Activated CD4-positive, alpha-beta T cell treated with anti-CD3 and anti-CD28 coated beads, Interleukin-2, amount 50 U/mL, for 16 hours (primary cell): ENCODE measurements around the gene HOXD3.

Experiments used
- DNase-seq: peaks from one replicate; pipeline ENCODE4 v3.0.0-alpha.2; 2020

Gene HOXD3

DNA sequence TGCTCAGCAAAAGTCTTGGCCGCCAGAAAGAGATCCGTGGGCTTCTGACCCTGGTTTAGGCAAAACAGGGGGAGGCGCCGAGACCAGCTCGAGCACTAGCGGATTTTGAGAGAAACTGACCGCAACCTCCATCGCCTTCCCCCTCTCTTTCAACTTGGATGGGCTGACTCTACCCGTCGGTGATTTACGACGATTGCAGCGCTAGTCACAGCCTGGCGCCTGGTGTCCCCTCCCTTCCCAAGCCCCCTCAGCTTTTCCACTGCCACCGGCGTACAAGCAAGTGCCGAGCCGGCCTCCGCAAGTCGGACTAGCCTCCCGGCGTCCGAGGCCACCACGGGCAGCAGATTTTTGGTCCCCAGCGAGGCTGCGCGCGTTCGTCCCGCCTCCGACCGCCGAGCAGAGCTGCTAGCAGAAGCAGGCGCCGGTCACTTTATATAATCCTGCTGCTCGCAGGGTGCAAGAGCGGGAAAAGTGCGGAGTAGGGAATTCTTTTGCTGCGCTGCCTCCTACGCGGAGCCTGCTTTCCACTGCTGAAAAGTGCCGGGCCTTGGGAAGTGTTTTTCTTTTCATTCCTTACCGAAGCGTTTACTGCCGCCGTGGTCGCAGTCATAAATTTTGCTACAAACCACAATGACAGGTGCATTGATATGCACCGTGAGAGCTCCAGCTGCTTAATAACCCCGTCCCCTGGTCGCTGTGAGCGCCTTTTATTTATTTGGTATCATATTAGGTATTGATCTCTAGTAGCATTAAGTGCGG is 7.7 kb downstream of the HOXD3 start:
- DNase-seq: no peak

DNA sequence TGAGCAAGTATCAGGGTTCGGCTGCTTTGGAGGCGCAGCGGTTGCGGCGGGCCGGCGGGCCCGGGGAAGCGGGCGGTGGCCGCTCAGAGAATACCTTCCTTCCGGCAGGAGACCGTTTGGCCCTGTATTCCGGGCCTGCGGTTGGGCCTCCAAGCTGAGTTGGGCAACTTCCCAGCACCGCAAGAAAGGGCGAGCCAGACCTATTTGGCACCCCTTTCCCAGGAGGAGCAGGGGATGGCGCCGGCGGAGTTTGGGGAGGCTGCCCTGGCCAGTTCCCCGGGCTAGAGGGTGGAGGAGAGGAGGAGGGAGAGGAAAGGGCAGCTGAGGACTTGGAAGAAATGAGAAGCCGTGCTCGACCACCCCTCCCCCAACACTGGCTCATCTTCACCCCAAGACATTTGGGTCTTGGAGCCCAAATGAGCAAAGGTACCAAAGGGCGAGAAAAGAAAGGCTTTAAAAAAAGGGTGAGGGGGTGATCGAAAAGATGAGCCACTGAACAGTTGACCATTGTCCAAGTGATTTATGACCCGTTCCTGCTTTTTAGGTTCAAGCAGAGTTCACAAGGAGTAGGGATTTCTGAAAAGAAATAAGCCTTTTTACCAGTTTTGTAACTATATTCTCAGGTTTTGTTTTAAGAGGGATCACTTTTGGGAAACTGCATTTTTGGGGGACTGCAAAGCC is 8.4 kb downstream of the HOXD3 start:
- no peak for DNase-seq

DNA sequence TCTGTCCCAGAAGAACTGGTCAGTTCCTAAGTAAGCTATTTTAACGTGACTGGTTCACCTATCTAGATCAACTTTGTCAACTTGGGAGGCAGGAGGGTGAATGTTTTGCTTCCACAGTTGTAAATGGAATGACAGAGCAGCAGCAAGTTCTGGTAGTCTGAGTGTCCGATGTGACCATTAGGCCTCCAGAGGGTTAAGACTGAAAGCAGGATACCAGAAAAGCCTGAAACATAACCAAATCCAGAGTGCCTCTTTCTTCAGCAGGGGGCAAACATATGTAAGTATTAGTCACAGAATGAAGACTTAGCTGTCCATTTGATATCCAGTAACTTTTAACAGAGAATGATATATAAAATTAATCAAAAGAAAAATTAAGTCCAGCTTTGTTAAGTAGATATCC is 9.2 kb downstream of the HOXD3 start:
- DNase-seq: no peak

DNA sequence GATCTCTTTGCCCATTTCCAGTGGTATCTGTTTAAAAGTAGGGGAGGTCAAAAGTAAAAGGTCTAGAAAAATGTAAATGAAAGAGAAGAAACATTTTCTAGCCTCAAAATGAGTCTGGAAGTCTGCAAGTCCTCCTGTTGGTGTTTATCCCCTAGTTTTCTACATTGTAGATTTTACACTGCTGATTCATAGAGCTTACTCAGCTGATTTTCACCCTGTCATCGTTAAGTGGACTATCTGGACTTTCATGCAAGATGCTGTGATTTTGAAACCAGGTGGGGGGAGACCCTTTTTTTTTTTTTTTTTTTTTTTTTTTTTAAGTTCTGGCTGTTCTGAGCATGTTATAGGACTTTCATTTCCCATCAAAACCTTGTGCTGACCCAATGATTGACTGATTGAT is 10.3 kb downstream of the HOXD3 start:
- no peak for DNase-seq

DNA sequence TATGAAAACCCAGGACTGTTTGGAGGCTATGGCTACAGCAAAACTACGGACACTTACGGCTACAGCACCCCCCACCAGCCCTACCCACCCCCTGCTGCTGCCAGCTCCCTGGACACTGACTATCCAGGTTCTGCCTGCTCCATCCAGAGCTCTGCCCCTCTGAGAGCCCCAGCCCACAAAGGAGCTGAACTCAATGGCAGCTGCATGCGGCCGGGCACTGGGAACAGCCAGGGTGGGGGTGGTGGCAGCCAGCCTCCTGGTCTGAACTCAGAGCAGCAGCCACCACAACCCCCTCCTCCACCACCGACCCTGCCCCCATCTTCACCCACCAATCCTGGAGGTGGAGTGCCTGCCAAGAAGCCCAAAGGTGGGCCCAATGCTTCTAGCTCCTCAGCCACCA is 12.1 kb downstream of the HOXD3 start:
- DNase-seq: no peak

DNA sequence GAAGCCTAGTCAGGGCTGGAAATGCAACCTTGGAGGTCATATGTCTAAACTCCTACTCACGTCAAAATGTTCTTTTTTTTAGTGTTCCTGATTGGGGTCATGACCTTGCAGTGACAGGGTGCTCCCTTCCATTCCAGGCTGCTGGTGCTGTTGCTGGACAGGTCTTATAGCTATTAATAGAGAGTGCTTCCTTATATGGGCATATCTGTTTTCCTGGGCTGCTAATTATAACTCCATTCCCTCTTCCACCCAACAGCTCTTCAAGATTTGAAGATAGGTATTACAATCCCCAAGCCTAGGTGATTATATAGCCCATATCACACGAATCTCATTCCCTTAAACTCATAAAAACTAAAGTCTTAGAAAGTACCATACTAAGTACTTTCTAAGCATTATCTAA is 12.6 kb downstream of the HOXD3 start:
- DNase-seq: no peak

DNA sequence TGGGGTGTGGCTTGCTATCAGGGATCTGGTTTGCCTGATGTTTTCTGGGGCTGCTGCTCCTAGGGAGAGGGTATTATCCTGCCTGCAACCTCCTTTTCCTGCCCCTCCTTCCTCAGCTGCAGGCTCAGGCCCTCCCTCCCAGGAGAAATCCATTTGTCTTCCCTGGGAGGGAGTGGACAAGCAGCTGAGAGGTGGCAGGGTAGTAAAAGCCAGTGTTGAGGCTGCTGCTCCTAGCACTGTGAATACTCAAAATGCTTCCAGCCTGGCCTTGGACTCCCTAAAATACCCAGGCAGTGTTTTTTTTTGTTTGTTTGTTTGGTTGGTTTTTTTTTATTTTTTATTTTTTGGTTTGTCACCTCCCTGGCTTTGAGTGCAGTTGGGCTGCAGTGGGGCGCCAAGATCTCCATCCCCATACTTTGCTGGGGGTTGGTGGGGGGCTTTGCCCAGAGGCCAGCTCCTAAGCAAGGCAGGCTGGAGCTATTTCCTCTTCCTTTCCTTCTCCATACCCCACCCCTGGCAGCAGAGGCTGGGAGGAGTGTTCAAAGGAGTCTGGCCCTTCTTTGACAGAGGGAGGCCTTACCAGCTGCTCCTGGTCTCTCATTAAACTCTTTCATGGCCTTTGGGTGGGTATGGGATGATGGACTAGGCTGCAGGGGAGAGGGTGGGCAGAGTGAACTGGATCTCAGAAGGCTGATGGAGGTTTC is 13.6 kb downstream of the HOXD3 start:
- DNase-seq: no peak

DNA sequence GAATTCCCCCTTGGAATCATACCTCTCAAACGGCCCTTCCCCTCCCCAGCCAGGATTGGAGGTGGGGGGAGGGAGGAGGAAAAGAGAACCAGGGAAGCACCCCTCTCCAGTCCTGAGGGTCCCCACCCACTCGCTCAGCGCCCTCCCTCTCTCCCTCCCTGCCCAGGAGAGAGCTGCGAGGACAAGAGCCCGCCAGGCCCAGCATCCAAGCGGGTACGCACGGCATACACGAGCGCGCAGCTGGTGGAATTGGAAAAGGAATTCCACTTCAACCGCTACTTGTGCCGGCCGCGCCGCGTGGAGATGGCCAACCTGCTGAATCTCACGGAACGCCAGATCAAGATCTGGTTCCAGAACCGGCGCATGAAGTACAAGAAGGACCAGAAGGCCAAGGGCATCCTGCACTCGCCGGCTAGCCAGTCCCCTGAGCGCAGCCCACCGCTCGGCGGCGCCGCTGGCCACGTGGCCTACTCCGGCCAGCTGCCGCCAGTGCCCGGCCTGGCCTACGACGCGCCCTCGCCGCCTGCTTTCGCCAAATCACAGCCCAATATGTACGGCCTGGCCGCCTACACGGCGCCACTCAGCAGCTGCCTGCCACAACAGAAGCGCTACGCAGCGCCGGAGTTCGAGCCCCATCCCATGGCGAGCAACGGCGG is 14.4 kb downstream of the HOXD3 start:
- no peak for DNase-seq

DNA sequence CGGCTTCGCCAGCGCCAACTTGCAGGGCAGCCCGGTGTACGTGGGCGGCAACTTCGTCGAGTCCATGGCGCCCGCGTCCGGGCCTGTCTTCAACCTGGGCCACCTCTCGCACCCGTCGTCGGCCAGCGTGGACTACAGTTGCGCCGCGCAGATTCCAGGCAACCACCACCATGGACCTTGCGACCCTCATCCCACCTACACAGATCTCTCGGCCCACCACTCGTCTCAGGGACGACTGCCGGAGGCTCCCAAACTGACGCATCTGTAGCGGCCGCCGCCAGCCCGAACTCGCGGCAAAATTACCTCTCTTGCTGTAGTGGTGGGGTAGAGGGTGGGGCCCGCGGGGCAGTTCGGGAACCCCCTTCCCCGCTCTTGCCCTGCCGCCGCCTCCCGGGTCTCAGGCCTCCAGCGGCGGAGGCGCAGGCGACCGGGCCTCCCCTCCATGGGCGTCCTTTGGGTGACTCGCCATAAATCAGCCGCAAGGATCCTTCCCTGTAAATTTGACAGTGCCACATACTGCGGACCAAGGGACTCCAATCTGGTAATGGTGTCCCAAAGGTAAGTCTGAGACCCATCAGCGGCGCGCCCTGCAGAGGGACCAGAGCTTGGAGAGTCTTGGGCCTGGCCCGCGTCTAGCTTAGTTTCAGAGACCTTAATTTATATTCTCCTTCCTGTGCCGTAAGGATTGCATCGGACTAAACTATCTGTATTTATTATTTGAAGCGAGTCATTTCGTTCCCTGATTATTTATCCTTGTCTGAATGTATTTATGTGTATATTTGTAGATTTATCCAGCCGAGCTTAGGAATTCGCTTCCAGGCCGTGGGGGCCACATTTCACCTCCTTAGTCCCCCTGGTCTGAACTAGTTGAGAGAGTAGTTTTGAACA is 15.1 kb downstream of the HOXD3 start:
- DNase-seq: no peak

DNA sequence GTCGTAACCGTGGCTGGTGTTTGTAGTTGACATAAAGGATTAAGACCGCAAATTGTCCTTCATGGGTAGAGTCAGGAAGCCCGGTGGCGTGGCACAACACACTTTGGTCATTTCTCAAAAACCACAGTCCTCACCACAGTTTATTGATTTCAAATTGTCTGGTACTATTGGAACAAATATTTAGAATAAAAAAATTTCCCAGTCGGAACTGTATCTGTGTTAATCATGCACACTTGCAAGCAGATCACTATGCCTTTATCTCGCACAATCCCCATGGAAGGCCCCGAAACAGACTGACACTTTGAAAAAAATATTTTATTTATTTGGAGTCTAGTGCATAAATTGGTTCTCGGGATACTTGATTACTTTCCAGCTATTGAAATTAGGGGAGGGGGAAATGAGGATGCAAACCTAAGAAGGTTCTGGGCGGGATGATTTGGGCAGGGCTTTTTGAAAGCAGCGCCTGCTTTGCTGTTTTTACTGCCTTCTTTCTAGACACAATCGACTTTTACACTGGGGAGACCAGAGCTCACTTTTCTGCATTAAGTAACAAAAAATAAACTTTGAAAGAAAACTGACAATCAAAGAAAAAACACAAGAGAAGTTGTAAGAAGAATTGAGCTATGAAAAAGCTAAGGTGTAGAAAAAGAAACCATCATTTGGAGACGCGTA is 15.9 kb downstream of the HOXD3 start:
- DNase-seq: no peak

DNA sequence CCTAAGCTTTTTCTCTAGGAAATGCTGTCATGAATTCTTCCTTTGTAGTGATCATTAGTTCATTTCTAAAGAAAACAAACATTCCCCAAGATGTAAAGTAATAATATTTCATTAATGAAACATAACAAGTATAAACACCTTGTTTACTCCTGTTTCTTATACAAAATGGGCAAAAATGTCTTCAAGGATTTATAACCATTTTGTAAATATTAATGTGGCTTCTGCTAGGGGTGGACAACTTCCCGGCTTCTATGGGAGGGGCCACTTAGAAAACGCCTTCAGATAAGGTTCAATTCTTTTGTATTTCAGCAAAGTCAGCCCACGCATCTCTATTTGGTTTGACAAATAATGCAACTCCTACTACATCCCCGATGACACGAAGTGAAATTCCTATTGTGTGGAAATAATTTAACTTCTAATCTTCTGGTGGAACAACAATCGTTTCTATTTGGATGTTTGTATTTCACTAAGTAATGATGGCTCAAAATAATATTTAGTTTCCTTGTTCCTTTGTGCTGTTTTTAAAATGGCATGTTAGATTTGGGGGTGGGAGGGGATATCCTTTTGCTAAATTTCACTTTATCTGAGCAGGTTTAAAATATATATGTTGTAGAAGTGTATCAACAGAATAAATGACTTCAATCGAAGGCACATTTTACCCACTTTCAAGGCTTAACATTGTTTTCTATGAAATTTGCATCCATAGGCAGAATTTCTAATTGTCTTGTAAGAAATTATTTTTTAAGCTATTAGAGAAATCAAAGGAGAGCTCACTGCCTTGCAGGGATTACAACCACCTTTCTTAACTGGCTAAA is 16.7 kb downstream of the HOXD3 start:
- no peak for DNase-seq

DNA sequence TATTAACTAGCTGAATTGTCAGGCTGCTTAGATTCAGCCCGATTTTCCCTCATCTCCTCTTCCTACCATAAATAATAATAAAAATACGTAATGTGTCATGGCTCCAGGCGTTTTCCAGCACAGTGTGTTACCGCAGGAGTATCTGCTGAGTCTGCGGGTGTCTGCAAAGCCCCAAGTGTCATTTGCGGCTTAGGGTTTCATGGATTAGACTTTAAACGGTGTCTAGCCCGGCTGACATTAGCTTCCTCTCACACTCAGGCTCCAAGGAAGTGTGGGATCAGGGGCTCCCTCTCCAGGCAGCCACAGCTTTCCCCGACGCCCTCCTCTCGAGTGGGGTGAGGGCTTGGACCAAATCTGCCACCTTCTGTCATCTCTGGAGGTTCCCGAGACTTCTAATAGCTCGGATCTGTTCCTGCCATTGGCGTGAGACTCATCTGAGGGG is 17.3 kb downstream of the HOXD3 start:
- DNase-seq: no peak

DNA sequence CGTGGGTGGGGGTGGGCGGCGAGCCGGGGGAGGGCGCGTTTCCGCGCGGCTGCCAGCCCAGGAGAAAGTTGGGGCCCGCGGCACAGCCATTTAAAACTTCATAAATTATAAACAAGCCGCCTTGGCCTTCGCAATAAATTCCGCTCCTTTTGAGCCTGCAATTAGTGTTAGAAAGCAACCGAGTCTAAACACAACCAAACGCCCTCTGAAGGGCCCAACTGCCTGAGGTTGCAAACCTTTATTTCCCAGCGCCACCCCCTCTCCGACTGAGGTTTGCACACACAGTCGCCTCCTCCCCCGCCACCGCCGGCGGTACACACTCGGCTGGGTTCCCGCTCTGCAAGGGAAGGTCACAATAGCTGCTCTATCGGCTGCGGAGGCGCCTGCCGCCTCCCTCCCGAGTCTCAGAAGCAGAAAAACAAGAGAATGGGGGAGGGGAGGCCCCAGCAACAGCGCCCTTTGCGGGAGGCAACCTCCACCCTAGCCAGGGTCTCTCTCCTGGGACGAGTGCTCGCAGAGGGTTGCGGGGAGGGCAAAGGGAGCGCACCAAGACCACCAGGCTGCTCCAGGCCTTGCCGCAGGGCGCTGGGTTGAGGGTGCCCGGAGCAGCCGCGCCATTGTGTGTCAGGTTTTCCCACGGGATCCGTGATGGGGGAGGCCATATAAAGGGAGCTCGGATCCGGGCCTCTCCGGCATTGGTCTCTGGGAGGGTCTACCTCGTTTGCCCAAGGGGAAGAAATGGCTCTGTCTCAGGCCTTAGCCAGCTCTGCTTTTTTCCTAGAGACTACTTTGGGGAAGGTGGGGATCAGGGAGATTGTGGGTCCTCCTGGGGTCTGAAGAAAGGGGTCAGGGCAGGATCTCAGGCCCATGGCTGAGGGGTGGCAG is 18.0 kb downstream of the HOXD3 start:
- no peak for DNase-seq

DNA sequence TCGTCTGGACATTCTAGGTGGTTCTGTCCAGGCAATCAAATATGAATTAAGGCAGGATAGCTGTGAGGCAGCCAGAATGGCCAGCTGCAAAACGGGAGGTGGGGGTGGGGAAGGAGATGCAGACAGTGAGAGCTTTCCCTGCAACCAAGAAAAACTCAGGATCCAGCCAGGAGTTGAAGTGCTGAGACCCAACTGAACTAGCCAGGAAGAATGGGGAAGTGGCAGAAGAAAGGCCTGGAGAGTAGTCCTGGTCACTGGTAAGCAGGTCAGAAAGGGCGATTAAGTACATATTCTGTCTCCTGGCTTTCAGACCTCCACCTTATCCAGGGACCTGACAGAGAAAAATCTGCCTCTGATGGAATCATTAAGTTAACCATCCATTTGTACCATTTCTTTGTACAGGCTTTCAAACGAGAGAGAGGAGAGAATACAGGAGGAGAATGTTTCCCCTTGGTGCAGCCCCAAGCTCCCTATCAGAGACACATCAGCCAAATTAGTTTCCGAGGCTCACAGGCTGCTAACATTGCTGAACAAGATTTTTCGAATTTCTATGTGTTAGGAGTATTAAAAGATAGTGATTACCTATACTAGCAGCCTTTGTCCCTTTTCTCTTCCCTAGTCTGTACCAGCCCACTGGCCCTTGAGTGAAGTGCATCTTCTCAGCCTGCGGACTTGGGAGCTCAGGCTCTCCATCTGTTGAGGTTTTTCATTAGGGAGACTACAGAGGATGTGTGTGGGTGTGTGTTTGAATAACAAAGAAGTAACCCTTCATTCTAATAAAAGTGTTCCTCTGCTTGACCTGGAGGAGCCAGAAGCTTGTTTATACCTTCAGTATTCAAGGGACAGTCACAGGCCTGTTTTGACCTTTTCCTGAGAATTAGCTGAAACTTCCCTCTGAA is 18.9 kb downstream of the HOXD3 start:
- DNase-seq: no peak

DNA sequence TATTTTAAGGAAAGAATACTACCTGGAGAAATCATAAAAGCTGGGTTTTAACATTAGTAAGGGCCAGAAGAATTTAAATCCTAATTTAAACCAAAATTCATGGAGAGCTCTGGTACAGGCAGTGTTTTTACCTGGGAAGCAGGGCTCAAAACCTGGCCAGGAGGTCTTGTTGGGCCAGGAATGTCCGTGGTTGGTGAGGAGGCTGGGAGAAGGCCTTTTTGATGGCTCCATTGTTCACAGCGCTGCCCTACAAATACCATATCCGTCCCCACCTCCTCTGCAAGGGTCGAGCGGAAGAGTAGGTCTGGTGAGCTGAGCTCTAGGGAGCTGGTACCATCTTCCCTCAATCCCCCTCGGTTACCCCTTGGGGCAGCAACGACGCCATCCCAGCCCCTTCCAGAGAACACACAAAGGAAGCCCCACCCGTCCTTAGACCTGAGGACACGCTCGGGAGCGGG is 20.5 kb downstream of the HOXD3 start:
- DNase-seq: no peak

DNA sequence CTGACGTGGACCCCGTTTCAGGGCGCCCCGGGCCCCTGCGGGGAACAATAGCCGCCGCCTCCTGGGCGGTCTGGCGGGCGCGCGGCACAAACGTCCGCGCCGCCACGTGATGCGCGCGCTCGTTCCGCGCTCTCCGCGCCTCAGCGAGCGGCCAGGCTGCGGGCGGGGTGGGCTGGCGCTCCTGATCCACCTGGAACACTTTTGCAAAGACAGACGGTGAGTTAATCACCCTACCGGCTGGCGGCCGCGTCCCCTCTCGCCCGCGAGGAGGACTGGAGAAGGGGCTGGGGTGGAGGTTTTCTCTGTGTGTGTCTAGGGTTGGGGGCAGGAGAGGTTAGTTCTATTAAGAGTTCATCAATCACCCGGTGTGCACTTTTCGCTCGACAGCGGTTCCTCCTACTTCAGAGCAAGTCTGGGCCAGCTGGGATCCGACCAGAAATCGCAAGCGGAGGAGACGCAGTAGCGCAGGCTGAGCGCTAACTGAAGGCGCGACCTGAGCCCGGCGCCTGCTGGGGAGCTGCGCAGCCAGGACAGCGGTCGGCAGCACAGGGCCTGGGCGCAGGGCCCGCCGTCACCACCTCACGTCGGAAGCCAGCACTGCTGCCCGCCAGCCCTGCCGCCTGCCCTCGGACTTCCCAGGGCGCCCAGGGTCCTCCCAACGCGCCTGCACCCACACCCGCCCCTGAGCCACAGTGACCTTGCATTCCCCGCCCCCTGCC is 21.1 kb downstream of the HOXD3 start:
- DNase-seq: no peak

DNA sequence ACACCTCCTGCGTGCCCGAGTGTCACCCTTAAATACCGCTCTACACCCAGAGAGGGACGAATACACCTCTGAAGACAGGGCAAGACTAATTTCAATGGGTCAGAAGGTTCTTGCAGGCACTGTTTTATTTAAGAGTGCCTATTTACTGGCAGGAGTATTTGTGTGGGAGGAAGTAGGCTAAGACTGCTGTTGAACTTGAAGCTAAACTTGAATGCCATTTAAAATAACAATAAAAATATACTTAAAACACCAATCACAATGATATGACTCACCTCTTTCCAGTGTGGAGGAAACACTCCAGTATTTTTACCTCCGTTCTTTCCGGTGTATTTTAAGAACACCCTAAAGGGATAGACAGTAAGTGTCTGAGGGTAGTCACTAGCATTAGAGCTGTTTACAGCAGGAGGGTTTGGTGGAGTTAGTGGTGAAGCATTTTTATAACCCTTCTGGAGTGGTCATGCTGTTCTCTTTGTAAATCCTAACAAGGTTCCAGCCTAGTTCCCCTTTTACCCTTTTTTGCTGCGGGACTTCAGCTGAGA is 21.7 kb downstream of the HOXD3 start:
- DNase-seq: no peak

DNA sequence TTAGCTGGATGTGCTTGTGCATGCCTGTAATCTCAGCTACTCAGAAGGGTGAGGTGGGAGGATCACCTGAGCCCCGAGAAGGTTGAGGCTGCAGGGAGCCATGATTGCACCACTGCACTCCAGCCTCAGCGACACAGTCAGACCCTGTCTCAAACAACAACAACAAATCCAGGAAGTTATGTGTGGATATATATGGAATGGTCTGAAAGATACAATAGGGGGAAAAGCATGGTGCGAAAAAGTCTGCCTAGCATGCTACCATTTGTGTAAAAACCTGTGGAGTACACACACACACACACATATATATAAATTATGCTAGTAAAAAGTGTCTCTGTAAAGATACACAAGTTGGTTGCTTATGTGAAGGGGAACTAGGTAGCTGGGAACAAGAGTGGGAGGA is 24.4 kb downstream of the HOXD3 start:
- DNase-seq: no peak
